GM21717 (cell line): ENCODE results near the gene VSTM2L.

Experiments
- ATAC-seq: cut with Tn5 transposase; IDR thresholded peaks from one replicate; pipeline ENCODE4 v1.9.1; 2021; ENCODE audit warnings: mild to moderate bottlenecking, moderate library complexity; ENCODE audit not compliant: unreplicated experiment

The VSTM2L gene

DNA sequence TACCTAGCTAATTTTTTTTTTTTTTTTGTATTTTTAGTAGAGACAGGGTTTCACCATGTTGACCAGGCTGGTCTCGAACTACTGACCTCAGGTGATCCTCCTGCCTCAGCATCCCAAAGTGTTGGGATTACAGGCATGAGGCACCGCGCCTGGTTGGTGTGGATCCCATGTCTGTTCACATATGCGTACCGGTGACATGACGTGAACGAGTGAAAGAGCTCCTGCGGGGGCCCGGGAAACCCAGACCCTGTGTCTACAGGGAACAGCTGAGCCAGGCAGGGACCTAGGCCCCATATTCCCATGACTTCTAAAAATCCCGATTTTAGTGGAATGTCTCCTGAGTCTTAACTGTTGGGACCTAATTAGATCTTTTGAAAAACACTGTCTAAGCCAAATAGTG is 33.1 kb downstream of the VSTM2L start:
- no peak for ATAC-seq

DNA sequence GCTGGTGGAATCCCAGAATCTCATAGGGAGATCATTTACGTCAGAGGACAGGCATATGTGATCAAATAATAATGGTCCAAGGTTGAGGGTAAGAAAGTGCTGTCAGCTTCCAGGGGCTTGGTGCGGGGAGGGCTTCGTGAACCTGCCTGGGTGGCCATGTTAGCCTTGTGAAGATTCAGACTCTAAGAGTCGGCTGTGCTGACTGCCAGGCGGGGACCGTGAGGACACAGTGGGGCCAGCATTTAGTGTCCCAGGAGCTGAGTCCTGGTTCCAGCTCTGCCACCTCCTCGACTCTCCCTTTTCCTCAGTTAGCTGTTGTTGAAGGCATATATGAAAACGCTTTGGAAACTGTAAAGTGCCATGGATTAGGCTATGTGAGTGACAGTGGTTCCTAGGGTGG is 33.5 kb downstream of the VSTM2L start:
- no peak for ATAC-seq

- no peak for ATAC-seq
Measured at GRCh38 chr20:37937686-37938085, 34.8 kb downstream of the VSTM2L start.

DNA sequence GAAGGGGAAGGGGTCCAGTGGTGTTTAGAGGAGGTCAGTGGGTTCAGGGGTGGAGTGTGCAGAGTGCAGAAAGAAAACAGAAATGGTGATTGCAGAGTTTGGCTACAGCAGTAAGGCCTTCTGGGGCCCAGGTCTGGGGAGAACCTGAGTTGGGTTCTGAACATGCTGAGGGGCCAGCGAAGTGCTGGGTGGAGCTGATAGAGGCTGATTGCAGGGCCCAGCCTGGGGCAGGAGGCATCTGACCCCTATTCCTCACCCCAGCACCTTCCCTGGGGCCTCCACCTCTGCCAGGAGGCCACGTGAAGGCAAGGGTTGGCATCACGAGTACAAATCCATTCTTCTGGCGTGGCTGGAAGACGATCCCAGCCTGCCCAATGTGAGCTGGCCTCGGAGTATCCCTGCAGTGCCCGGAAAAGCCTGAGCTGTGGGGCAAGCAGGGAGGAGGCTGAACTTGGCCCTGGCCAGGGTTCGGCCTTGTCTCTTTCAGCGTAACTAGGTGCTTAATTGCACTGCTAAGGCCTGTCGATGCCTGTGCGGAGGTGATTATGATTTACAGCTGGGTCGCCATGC is 35.3 kb downstream of the VSTM2L start:
- ATAC-seq = no peak

- no peak for ATAC-seq
Measured at GRCh38 chr20:37938954-37939353, 36.0 kb downstream of the VSTM2L start.

DNA sequence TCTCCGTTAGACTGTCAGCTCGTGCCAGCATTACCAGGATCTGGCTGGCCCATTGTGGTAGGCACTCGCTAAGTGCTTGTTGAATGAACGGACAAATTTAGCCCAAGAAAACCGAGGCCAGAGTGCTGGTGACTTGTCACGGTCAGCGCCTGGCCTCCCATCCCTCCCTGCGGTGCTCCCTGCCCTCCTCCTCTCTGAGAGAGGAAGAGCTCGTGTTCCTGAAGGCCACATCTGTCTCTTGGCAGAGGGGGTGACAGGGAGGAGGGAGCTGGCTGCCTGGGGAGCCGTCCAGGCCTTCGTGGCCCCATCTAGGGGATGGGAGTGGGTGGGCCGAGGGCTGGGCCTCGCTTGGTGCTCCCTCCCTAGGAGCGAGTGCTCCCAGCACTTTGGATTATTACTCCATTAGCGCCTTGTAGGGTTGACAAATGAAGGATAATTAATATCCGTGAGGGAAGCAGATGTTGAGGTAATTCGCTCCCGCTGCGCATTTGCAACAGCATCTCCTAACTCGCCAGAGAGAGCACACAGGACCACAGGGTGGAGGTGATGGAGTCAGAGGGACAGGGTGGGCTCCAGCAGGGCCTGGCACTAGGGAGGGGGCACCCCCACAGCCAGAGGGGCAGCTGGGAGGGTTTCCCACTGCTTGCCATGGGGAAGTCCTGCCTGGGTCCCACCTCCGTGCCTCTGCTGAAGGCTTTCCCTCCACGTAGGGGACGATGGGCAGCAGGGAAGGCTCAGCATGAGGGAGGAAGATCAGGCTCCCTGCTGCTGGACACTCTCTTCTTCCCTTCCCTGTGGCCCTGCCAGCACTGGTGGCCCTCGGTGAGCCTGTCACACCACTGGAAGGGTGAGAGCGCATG is 37.0 kb downstream of the VSTM2L start:
- no peak for ATAC-seq

DNA sequence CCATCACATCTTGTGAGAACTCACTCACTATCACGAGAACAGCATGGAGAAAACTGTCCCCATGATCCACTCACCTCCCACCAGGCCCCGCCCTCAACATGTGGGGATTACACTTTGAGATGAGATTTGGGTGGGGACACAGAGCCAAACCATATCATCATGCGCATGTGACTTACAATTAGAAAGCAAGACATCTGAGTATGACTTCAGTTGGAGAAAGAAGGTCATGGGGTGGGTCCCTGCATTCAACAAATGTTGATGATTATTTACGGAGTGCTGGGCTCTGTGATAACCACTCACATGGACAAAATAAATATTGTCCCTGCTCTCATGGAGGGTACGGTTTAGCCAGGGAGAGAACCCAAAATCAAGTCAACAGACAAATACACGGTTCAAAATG is 37.9 kb downstream of the VSTM2L start:
- no peak for ATAC-seq

- no peak for ATAC-seq
Measured at GRCh38 chr20:37941332-37941731, 38.4 kb downstream of the VSTM2L start.

- ATAC-seq = no peak
Measured at GRCh38 chr20:37941992-37942391, 39.1 kb downstream of the VSTM2L start.

DNA sequence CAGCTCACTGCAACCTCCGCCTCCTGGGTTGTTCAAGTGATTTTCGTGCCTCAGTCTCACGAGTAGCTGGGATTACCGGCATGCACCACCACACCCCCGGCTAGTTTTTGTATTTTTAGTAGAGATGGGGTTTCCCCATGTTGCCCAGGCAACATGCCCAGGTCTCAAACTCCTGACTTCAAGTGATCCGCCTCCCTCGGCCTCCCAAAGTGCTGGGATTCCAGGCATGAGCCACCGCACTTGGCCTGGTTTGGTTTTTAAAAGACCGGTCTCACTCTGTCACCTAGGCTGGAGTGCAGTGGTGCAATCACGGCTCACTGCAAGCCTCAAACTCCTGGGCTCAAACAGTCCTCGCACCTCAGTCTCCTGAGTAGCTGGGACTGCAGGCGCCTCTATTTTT is 40.1 kb downstream of the VSTM2L start:
- no peak for ATAC-seq

GRCh38 chr20:37943501-37944455 is 40.9 kb downstream of the VSTM2L start:
- no peak for ATAC-seq

DNA sequence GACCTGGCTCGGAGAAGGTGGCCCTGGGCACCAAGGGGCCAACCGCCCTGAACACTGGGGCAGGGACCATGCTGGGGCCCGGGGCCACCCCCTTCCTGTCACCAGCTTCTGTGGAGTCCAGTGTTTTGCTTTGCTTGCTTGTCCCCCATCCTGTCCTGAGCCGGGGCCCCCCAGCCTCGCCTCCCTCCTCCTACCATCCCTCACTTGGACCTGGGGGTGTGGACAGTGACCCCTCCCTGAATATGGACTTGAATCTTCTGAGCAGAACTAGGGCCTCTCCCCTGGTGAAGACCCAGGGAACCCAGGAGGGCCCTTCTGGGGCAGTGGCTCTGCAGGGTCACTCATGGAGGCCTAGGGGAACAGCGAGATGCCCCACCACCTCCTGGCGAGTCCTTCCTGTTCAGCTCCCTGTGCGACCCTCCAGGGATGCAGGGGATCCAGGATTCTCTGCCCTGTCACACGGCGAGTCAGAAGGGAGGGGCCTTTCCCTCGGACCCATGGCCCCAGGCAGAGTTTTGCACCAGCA is 41.6 kb downstream of the VSTM2L start:
- no peak for ATAC-seq

DNA sequence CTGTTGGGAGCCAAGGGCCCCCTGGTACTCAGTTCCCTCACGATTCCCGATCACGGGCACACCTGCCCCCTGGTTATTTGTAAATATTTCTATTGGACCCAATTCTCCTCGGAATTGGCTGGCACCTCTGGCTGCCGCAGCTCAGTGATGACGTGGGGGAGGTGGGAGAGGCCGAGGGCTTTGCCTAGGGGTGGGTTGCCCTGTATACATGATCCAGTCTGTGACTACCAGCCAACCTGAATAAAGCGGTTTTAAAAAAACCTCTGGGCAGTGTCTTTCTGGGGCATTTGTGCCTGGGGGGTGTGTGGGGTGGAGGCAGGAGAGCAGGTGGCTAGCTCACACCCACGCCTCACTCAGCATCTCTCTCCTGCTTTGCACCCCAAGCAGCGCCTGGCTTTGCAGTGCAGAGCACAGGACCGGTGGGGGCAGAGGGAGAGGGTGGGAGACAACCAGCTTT is 42.2 kb downstream of the VSTM2L start:
- ATAC-seq = no peak

GRCh38 chr20:37946946-37947345 is 44.0 kb downstream of the VSTM2L start:
- no peak for ATAC-seq

DNA sequence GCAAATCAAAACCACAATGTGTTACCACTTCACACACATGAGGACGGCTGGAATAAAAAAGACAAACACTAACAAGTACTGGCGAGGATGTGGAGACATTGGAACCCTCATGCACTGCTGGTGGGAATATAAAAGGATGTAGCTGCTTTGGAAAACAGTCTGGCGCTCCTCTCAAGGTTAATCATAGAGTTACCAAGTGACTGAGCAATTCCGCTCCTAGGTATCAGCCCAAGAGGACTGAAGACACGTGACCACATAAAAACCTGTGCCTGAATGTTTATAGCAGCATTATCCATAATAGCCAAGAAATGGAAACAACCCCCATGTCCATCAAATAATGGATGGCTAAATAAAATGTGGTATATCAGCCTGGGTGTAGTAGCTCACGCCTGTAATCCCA is 45.0 kb downstream of the VSTM2L start:
- no peak for ATAC-seq

DNA sequence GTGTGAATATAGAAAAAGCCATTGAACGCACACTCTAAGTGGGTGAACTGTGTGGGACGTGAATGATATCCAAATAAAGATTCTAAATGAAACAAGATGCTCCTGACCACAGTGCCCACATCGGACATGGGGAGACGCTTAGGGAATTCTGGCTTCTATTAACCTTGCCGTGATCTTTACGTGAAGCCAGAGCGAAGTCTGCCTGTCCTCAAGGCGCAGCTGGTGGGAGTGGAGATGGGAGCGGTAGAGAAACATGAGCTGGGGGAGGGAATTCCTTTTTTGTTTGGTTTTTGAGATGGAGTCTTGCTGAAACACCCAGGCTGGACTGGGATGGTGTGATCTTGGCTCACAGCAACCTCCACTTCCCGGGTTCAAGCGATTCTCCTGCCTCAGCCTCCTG is 46.0 kb downstream of the VSTM2L start:
- ATAC-seq = no peak

- no peak for ATAC-seq
Measured at GRCh38 chr20:37954190-37954589, 51.3 kb downstream of the VSTM2L start.

DNA sequence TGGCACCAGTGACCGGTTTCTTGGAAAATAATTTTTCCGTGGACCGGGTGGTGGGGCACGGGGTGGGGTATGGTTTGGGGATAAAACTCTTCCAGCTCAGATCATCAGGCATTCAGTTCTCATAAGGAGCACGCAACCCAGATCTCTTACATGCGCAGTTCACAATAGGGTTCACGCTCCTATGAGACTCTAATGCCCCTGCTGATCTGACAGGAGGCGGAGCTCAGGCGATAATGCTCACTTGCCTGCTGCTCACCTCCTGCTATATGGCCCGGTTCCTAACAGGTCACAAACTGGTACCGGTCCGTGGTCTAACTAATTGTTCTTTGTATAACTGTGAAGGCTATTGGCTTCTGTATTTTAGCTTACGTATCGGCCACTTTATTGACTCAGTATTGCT is 51.7 kb downstream of the VSTM2L start:
- ATAC-seq = no peak

GRCh38 chr20:37955511-37955910 is 52.6 kb downstream of the VSTM2L start:
- ATAC-seq = no peak

DNA sequence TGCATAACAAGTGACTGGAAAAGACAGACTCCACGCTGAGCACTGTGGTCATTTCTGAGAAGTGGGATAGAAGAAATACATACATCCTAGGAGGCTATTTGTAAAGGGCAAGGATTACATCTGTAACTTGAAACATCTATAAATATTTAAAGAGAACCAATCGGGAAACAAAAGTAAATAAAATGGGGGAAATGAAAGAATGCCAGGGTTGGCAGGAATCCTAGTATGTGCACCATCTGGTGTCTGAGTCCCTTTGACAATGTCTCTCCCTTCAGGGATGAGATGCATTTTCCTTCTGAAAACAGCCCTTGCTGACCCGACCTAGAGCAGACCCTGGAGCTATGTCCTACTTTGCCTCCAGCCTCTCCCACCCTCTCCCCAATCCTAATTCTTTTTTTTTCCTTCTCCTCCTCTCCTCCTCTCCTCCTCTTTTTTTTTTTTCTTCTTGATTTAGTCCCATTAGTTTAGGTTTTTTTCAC is 53.2 kb downstream of the VSTM2L start:
- no peak for ATAC-seq
